HG02943 (cell line): ENCODE measurements around the gene CEACAM19.
"Not testable (repeated sequence)": the region's sequence is repeated elsewhere in the genome, so short reads cannot be mapped to it uniquely, and the experiment has no call there.

ENCODE experiments used
- ATAC-seq: cut with Tn5 transposase; IDR thresholded peaks from one replicate; pipeline ENCODE4 v1.9.1; 2021; ENCODE audit warnings: mild to moderate bottlenecking, low read depth, moderate library complexity; ENCODE audit not compliant: unreplicated experiment

Gene CEACAM19, protein sequence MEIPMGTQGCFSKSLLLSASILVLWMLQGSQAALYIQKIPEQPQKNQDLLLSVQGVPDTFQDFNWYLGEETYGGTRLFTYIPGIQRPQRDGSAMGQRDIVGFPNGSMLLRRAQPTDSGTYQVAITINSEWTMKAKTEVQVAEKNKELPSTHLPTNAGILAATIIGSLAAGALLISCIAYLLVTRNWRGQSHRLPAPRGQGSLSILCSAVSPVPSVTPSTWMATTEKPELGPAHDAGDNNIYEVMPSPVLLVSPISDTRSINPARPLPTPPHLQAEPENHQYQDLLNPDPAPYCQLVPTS

DNA sequence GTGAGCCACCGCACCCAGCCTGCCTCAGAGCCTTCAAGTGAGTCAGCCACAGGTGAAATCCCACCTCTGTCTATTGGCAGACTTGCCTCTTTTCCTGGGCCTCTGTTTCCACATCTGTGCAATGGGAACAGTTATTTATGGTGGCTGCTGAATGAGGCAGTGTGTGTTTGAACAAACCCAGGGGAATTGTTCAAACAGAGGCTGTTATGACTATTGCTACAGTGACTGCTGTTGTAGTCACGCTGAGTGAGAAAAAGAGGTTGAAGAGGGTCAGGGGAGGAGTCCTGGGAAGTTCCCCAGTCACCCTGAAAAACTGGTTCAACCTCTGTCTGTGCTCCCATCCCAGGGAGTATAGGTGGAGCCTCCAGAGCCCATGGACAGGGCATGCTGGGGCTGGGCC is at the start of gene CEACAM19:
Gene CEACAM19, plus strand, starts transcription at position 83 of the 400 bp plus-strand sequence. CDS start 450 bp downstream, outside the sequence.
- no peak for ATAC-seq

- ATAC-seq = no peak
Observed at GRCh38 chr19:44623080-44623479, 48.2 kb upstream of the CEACAM19 start.

GRCh38 chr19:44623626-44624025 is 47.7 kb upstream of the CEACAM19 start:
- ATAC-seq = no peak

DNA sequence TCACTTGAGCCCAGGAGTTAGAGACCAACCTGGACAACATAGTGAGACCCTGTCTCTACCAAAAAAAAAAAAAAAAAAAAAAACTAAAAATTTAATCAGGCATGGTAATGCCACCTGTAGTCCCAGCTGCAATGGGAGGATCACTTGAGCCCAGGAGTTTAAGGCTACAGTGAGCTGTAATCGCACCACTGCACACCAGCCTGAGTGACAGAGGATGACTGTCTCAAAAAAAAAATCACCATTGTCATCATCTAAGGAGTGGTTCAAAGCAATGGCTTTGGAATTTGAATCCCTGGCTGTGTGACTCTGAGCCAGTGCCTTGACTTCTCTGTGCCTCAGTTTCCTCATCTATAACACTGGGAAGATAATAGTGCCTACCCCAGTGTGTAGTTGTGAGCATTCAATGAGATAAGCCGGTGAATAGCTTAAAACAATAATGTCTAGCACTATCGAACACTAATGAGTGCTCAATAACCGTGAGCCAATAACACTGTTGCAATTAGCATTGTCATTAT is 46.4 kb upstream of the CEACAM19 start:
- ATAC-seq = no peak

GRCh38 chr19:44625637-44626036 is 45.6 kb upstream of the CEACAM19 start:
- ATAC-seq = not testable (repeated sequence)

- ATAC-seq = no peak
Observed at GRCh38 chr19:44626048-44626624, 45.1 kb upstream of the CEACAM19 start.

GRCh38 chr19:44627631-44628030 is 43.7 kb upstream of the CEACAM19 start:
- no peak for ATAC-seq

- ATAC-seq = no peak
Observed at GRCh38 chr19:44628793-44629192, 42.5 kb upstream of the CEACAM19 start.

- ATAC-seq = not testable (repeated sequence)
Observed at GRCh38 chr19:44631611-44632010, 39.7 kb upstream of the CEACAM19 start.

DNA sequence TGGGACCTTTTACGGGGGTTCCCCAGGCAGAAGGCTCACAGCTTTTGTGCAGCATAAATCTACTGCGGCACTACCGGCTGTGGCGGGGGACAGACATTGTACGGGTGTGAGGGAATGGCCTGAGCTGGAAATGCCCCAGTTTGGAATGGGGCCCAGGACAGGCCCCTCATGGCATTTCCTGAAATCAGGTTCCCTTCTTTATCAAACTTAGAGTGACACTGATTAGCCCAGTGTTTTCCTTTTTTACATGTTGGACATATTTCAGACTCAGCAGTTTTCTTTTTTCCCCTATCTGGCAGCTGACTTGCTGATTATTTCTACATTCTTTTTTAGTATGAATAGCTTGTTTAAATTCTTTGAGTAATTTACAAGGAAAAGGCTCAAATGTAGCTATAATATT is 37.2 kb upstream of the CEACAM19 start:
- ATAC-seq = not testable (repeated sequence)

- no peak for ATAC-seq
Observed at GRCh38 chr19:44634785-44635184, 36.5 kb upstream of the CEACAM19 start.

DNA sequence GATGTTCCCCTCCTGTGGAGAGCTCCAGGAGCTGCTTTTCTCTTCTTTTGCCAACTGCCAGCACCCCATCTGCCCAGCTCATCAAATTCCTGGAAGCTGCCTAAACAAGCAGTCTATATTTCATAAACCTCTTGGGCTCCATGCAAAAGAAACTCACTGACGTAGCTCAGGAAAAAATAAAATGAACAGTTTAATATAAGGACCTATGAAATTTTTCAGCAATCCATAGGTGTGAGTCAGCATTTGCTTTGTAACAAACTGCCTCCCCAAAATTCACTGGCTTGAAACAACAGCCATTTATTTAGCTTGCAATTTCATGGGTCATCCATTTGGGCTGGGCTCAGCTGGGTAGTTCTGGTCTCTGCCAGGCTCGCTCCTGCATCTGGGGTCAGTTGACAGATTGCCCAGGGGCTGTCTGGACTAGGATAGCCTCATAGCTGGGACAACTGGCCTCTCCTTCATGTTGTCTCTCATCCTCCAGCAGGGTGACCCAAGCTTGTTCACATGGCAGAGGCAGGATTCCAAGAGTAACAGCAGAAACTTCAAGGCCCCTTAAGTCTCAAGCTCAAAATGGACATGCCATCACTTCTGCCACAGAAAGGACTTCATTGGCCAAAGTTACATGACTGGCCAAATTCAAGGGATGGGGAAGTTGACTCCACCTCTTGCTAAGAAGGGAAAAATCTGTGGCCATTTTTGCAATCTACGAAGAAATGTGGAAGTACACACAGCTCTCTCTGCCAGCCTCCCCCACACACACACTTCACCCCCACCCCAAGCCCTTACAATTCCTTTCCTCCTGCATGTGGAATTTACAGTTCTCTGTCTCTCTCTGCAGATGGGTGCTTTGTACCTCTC is 35.5 kb upstream of the CEACAM19 start:
- ATAC-seq = no peak

GRCh38 chr19:44636439-44637389 is 34.6 kb upstream of the CEACAM19 start:
- ATAC-seq = no peak

DNA sequence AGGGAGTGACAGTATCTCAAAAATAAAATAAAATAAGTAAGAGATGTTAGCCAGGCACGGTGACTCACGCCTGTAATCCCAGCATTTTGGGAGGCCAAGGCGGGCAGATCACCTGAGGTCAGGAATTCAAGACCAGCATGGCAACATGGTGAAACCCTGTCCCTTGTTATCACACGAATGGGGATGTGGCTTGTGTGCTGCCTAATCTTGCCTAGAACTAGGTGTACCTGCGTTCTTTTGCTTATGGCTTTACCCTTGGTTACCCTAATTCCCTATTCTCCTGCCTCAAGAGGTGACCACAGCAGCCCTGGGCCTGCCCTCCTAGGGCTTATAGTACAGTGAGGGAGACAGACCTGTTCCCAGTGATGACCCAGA is 33.9 kb upstream of the CEACAM19 start:
- ATAC-seq = no peak

- ATAC-seq = no peak
Observed at GRCh38 chr19:44640518-44640917, 30.8 kb upstream of the CEACAM19 start.

DNA sequence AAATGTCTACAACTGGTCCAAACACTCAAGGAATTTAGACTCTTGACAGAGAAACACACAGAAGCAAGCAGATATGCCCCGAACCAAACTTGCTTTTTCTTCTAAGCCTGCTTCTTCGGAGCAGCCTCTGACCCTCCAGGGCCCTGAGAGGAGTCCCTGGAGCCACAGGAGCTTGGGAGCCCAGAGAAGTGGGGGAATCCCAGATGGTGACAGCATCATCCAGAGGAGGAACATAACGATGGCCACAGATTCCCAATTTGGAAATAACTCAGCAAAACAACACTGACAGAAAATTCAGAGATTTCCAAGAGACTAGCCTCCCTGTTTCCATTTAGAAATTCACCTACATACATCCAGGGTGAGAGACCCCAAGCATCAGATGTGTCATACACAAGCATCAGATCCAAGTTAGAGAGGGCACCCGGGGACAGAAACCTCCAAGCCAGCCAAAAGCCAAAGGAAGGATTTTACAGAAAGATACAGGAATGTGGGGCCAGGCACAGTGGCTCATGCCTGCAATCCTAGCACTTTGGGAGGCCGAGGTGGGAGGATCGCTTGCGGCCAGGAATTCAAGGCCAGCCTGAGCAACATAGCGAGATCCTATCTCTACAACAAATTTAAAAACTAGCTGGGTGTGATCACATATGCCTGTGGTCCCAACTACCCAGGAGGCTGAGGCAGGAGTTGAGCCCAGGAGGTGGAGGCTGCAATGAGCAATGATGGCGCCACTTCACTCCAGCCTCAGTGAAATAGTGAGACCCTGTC is 29.6 kb upstream of the CEACAM19 start:
- ATAC-seq = no peak

GRCh38 chr19:44642377-44642776 is 28.9 kb upstream of the CEACAM19 start:
- no peak for ATAC-seq

DNA sequence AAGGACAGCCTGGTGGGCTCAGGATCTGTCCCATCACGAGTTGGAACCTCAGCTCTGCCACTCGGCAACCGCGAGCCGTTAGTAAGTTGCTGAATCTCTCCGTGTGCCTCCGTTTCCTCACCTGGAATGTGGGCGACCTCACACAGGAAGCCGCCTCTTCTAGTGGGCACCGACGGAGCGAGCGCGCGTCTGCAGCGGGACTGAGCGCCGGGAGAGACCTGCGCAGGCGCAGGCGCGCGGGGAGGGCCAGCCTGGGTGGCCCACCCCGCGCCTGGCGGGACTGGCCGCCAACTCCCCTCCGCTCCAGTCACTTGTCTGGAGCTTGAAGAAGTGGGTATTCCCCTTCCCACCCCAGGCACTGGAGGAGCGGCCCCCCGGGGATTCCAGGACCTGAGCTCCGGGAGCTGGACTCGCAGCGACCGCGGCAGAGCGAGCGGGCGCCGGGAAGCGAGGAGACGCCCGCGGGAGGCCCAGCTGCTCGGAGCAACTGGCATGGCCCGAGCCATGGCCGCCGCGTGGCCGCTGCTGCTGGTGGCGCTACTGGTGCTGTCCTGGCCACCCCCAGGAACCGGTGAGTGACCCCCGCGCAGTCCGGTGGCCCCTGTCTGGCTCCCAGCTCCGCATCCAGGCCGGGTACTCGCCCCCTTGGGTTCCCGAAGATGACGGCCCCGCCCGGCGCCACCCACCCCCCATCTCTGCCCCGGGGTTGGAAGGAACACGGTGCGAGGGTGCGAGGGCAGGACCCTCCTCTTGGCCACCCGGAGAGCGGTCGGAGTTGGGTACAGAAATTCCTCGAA is 27.5 kb upstream of the CEACAM19 start, which contains the start of gene PVR:
Gene PVR, plus strand, starts transcription at position 306 of the 797 bp plus-strand sequence. Its CDS starts 187 bp downstream, at position 493.
- ATAC-seq = no peak
